ENCODE measurements around the gene CHML. TPM values are rescaled to one million over a fixed set of nuclear protein-coding genes. Genes with fewer than 3 reads are reported as not detected.

Gene CHML
- total and polyA plus RNA-seq, 8 donors, result 0.68 to 6.3 (median 3.2) TPM

GRCh38 chr1:241632987-241633386 lies 7.2 kb downstream of the CHML start:
- no peak for FAIRE-seq
- intact Hi-C loops (cut with DNase I), result no loop called here
- no peak for TF ChIP-seq CTCF (IDR thresholded peaks at IDR 0.05)
- no peaks in the 10 kb centered on the region for H3K27me3 ChIP-seq
- H3K9me3 ChIP-seq, result no peaks in the 10 kb centered on the region
- H3K4me1 ChIP-seq, result peaks cover 0 to 4% (median 0%) of the 10 kb centered on the region in 3 donors
- no peak overlapping the region for H3K27ac ChIP-seq
- ATAC-seq, result no peak
- no peak for DNase-seq
- H3K36me3 ChIP-seq, result no peaks in the 10 kb centered on the region
- WGBS, 2 donors, result 81 to 84% methylated on average over 3 of the region's 3 CpGs
- no peak overlapping the region for H3K4me3 ChIP-seq

GRCh38 chr1:241631674-241632073 lies 8.5 kb downstream of the CHML start:
- no peaks in the 10 kb centered on the region for H3K27me3 ChIP-seq
- TF ChIP-seq CTCF (IDR thresholded peaks at IDR 0.05), result no peak
- no peaks in the 10 kb centered on the region for H3K4me1 ChIP-seq
- intact Hi-C loops (cut with DNase I), result no loop called here
- no peaks in the 10 kb centered on the region for H3K9me3 ChIP-seq
- no peak for ATAC-seq
- WGBS, 2 donors, result 52 to 54% methylated on average over 5 of the region's 5 CpGs
- H3K4me3 ChIP-seq, result no peak overlapping the region
- H3K36me3 ChIP-seq, result no peaks in the 10 kb centered on the region
- no peak for FAIRE-seq
- no peak for DNase-seq
- H3K27ac ChIP-seq, result no peak overlapping the region

- H3K36me3 ChIP-seq, result no peaks in the 10 kb centered on the region
- ATAC-seq (no peak), DNase-seq (no peak), FAIRE-seq (no peak)
- H3K9me3 ChIP-seq, result no peaks in the 10 kb centered on the region
- WGBS, 2 donors, result 96 to 98% methylated on average over 2 of the region's 2 CpGs
- no peak overlapping the region for H3K4me3 ChIP-seq
- TF ChIP-seq CTCF (IDR thresholded peaks at IDR 0.05), result no peak
- no peak overlapping the region for H3K27ac ChIP-seq
- no peaks in the 10 kb centered on the region for H3K4me1 ChIP-seq
- H3K27me3 ChIP-seq, result no peaks in the 10 kb centered on the region
- intact Hi-C loops (cut with DNase I), result no loop called here
Measured at GRCh38 chr1:241630899-241631298, 9.3 kb downstream of the CHML start.

GRCh38 chr1:241630476-241630875 lies 9.7 kb downstream of the CHML start:
- no peak overlapping the region for H3K27ac ChIP-seq
- no peaks in the 10 kb centered on the region for H3K4me1 ChIP-seq
- 89 to 92% methylated on average over 1 of the region's 1 CpG for WGBS, 2 donors
- intact Hi-C loops (cut with DNase I), result no loop called here
- no peaks in the 10 kb centered on the region for H3K36me3 ChIP-seq
- H3K27me3 ChIP-seq, result no peaks in the 10 kb centered on the region
- DNase-seq (no peak), ATAC-seq (no peak), FAIRE-seq (no peak)
- TF ChIP-seq CTCF (IDR thresholded peaks at IDR 0.05), result no peak
- H3K9me3 ChIP-seq, result no peaks in the 10 kb centered on the region
- H3K4me3 ChIP-seq, result no peak overlapping the region

GRCh38 chr1:241630005-241630404 lies 10.2 kb downstream of the CHML start:
- no peak for DNase-seq
- intact Hi-C loops (cut with DNase I), result no loop called here
- no peak for TF ChIP-seq CTCF (IDR thresholded peaks at IDR 0.05)
- Histone ChIP-seq H3K36me3 (no peaks in the 10 kb centered on the region), H3K27me3 (no peaks in the 10 kb centered on the region), H3K27ac (no peak overlapping the region), H3K4me1 (no peaks in the 10 kb centered on the region), H3K9me3 (no peaks in the 10 kb centered on the region), H3K4me3 (no peak overlapping the region)
- no peak for ATAC-seq
- no peak for FAIRE-seq

Measured in pancreas (tissue), 10 donors.